NCI-H524 (cell line): ENCODE data around the gene CRKL.

Experiments
- DNase-seq, 2 experiments: peaks; one replicate each; lab custom pipeline; 2025; lab: John Stamatoyannopoulos, UW

Gene CRKL

GRCh38 chr22:20951932-20952380, 34.7 kb downstream of the CRKL start:
- DNase-seq, result no peak

DNA sequence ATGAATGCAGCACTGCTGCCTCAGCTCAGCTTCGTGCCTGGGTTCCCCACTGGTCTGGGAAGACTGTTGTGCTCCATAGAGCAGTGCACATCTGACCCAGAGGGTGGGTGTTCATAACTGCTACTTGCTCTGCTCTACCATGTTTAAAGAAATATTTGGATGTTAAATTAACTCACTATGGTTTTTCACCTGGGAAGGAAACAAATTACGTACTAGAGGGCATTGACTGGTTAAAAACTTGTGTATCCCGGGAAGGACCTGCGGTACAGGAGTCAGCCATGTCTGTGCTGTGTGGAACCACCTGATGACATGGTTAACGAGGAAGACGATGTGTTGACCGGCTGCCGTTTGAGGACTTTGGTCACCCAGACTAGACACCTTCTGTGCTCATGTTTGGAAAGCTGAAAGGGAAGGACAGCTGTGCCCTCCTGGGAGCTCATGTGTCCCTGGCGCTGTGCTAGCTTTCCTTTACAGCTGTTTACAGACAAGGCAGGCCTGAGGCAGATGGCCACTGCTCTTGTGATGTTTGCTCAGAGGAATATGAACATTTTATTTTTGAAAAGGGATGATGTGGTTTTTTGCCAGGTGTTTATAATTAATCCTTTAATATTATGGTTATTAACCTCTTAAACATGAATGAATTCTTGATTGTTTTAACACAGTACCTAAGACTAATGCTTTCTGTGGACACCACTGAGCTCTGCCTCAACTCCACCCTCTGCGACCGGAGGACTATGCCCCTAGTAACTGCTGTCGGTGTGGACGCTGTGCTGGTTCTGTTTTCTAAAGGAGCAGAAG, 35.5 kb downstream of the CRKL start:
- peak; percentile 81 to 93 for DNase-seq

GRCh38 chr22:20953342-20953608, 36.1 kb downstream of the CRKL start:
- no peak for DNase-seq

DNA sequence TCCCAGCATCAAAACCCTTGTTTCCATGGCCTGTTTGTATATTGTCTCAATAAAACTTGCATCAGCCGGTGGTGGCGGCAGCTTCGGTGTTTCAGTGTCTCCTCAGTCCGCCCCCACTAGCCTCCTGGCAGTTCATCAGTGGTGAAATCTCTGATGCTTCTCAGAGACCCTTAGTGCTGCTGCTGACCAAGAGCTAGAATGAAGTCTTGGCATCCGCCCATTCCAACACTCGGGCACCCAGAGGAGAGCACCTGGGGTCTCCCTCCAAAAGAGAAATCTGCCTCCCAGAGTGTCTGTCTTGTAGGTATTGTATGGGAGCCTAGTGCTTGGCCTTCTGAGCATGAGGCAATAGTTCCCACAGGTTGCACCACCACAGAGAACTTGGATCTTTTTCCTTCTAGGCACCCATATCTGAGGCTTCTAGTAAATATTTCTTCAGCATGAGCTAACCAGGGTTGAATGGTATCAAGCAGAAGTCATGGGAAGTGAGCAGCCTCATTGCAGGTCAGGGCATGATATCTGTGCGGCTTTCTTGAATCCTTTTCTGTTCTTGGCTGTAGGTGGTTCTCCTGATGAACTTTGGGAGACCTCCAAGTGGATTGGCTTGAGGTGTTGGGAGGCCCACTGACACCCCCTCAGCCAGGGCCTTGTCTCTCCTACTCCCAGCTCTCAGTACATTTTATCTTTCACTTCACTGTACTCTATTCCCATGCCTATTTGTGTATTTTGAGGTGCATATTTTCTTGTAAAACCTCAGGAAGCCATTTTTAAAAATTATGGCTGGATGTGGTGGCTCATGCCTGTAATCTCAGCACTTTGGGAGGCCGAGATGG, 36.7 kb downstream of the CRKL start:
- no peak for DNase-seq

- no peak for DNase-seq
Measured at GRCh38 chr22:20955548-20955947, 38.3 kb downstream of the CRKL start.

DNA sequence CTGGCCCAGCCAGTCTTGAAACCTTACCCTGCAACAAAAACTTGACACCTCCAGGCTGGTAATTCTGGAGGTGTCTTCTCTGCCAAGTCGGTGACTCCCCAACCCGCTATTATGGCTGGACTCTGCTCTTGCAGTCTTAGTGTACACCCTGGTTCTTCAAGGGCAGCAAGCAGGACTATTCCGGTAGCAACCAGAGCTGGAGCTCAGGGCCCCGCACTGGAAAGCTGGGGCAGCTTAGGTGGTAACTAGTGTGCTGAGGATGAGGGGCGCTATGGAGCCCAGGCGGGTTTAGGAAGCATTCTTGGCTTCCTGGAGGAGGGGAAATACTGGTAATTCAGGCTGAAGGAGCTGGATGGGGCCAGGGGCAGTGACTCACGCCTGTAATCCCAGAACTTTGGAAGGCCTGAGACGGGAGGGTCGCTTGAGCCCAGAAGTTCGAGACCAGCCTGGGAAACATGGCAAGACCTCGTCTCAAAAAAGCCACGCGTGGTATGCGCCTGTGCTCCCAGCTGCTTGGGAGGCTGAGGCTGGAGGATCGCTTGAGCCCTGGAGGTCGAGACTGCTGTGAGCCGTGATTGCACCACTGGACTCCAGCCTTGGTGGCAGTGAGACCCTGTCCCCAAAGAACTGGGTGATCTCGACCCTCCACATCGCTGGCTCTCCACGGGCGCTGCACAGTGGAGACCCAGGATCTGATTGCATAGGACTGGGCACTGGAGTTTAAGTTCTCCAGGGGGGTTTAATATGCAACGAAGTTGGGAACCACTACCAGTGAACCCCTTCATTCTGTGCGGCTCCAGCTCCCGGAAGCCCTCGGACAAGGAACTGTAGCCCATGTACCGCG, 39.3 kb downstream of the CRKL start:
- DNase-seq, result no peak

DNA sequence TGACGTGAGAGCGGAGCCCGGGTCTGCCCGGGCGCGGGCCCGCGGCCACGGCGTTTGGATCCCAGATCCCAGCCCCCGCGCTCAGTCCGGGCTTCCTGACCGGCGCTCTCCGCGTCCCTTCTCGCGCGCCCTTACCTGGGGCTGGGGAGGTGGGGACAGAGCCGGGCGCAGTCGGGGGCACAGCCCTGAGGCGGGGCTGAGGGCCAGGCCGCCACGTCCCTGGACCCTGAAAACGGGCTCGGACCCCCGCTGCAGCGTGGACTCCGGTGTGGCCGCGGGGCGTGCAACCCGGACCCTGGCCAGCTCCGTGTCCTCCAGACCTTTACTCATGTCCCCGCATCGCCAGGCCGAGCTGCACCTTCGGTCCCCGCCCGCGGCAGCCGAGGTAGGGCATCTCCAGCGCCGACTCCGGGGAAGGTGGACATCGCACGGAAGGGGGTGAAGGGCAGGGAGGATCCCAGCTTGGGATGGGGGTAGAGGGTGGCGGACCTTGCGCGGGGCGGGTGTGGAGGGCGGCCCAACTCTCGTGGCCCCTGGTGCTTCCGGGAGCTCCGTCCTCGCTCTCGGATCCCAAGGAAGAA, 40.0 kb downstream of the CRKL start:
- no peak for DNase-seq

DNA sequence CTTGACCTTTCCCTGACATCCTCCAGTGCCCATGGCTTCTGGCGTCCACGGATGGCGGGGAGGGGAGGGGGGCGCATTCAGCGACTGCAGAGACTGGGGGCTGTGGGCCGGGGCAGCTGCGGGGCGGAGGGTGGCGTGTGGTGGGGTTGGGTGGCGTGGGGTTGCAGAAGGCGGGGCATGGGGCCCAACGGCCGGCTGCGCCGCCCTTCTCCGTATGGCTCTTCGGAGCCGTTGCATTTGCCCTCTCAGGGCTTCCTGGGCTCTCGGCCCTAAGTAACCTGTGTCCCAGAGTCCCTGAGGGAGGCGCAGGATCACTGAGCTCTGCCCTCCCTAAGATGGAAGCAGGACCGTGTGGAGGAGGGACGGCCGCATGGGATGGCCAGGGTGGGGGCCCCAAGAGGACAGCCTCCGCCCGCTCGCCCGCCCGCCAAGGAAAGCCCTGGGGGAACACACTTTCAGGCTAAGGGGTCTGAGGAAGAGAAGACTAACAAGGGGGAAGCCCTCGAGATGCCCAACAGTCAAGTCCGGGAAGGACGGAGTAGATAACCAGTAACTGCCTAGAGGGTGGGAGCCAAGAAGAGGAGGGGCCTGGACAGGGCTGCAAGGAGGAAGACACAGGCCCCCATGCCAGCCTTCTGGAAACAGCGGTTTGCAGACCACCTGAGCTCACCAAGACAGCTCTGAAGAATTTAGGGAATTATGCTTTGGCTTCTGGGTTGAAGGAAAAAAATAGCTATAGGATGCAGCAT, 40.6 kb downstream of the CRKL start:
- DNase-seq, result peak; percentile 21 to 63

- no peak for DNase-seq
Measured at GRCh38 chr22:20959578-20960461, 42.6 kb downstream of the CRKL start.

- DNase-seq, result no peak
Measured at GRCh38 chr22:20960609-20961008, 43.4 kb downstream of the CRKL start.

GRCh38 chr22:20962491-20962945, 45.3 kb downstream of the CRKL start:
- no peak for DNase-seq

- no peak for DNase-seq
Measured at GRCh38 chr22:20963201-20964052, 46.2 kb downstream of the CRKL start.

GRCh38 chr22:20964090-20964798, 47.0 kb downstream of the CRKL start:
- no peak for DNase-seq

DNA sequence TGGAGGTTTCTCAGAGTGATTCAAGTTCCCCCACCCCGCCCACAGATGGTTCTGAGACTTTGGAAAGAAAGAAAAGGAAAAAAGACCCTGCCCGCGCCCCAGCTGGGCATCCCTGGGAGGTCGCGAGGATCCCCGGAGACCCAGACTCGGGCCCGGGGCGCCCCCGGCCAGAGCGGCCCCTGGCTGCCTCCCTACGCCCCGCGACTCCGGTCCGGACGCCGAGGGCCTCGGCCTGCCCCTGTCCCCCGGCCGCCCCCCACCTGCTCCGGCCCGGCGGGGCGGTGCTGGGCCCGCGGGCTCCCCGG, 47.5 kb downstream of the CRKL start:
- no peak for DNase-seq

GRCh38 chr22:20965104-20965887, 48.1 kb downstream of the CRKL start:
- no peak for DNase-seq

- no peak for DNase-seq
Measured at GRCh38 chr22:20965888-20966855, 49.0 kb downstream of the CRKL start.
